HCT116 (cell line): ENCODE measurements around the gene TK2. TPM values are rescaled to one million over a fixed set of nuclear protein-coding genes. Genes with fewer than 3 reads are reported as not detected.

Experiments used
- ATAC-seq: fragments of 200-7000 bp; cut with Tn5 transposase; 2 replicates; pipeline ENCODE4 v1.9.1; 2020; ENCODE audit warnings: mild to moderate bottlenecking, moderate library complexity
- BruUV-seq: library from RNA; stranded (reverse); fragments of 400-500 nt; replicated peaks from 2 replicates; lab custom pipeline; 2021; lab: Mats Ljungman, UMichigan
- CTCF ChIA-PET: fragments of 300-600 bp; sonication (Branson Sonifier 250); formaldehyde crosslinking; loops from one replicate; lab custom pipeline; 2021; ENCODE audit warnings: antibody characterized with exemption; lab: Charles Lee
- POLR2A ChIA-PET: fragments of 300-600, 350-600 bp; sonication (Branson Sonifier 250); formaldehyde crosslinking; loops from one replicate; lab custom pipeline; 2021; ENCODE audit warnings: antibody characterized with exemption; lab: Charles Lee
- RAD21 ChIA-PET, 2 experiments: fragments of 300-600 bp; sonication (Branson Sonifier 250); formaldehyde crosslinking; loops; one replicate each; lab custom pipeline; 2023; ENCODE audit warnings: low total read pairs in 2 of 2; ENCODE audit not compliant: uncharacterized antibody in 2 of 2, unreplicated experiment in 2 of 2, low non-redundant PET in 1 of 2; lab: Charles Lee
- DNase-seq: peaks from one replicate; pipeline ENCODE4 v3.0.0-alpha.2; 2010; ENCODE audit warnings: low read depth, low spot score
- H2AFZ ChIP-seq: fragments of 200-600 bp; shearing (Covaris generic), sonication (generic); 2 replicates; pipeline ENCODE4 v1.6.1; 2017; ENCODE audit warnings: low read depth, mixed run types, mixed read lengths, antibody characterized with exemption, low read length; ENCODE audit not compliant: poor library complexity, severe bottlenecking
- H3K27ac ChIP-seq: 2 replicates; pipeline ENCODE4 v1.5.1; 2012; ENCODE audit warnings: low read depth, low read length
- H3K27me3 ChIP-seq: fragments of 200-600 bp; sonication (generic); 2 replicates; pipeline ENCODE4 v1.6.1; 2016; ENCODE audit warnings: mixed run types, low read length, mixed read lengths; ENCODE audit not compliant: insufficient read depth
- H3K36me3 ChIP-seq, 2 experiments: fragments of 200-500 bp in 1 of 2; fragments of 200-600 bp in 1 of 2; sonication (Bioruptor generic) in 1 of 2; sonication (generic) in 1 of 2; 2 replicates each; pipeline versions ENCODE4 v1.5.1 to v1.6.1; 2014 to 2016; ENCODE audit warnings: low read length in 2 of 2, inconsistent platforms in 1 of 2, mixed read lengths in 1 of 2, mixed run types in 1 of 2; ENCODE audit not compliant: insufficient read depth in 2 of 2, control insufficient read depth in 1 of 2
- H3K4me1 ChIP-seq, 2 experiments: fragments of 200-600 bp in 1 of 2; sonication (generic) in 1 of 2; 2 replicates each; pipeline versions ENCODE4 v1.5.1 to v1.6.1; 2012 to 2017; ENCODE audit warnings: low read length in 2 of 2, inconsistent platforms in 1 of 2, mild to moderate bottlenecking in 1 of 2, mixed read lengths in 1 of 2, mixed run types in 1 of 2, moderate library complexity in 1 of 2; ENCODE audit not compliant: insufficient read depth in 2 of 2, control insufficient read depth in 1 of 2
- H3K4me2 ChIP-seq: fragments of 200-600 bp; sonication (generic); 2 replicates; pipeline ENCODE4 v1.6.1; 2017; ENCODE audit warnings: mixed run types, low read length, mixed read lengths
- H3K4me3 ChIP-seq, 2 experiments: fragments of 200-600 bp in 1 of 2; sonication (generic) in 1 of 2; replicated peaks in 1 of 2; 2 replicates each; pipeline ENCODE4 v1.5.1; 2011 to 2016; ENCODE audit warnings: low read length in 2 of 2, control low read depth in 1 of 2, low read depth in 1 of 2, mild to moderate bottlenecking in 1 of 2, mixed read lengths in 1 of 2, mixed run types in 1 of 2
- H3K79me2 ChIP-seq: fragments of 200-600 bp; sonication (generic); 2 replicates; pipeline ENCODE4 v1.6.1; 2017; ENCODE audit warnings: mild to moderate bottlenecking, mixed run types, low read length, moderate library complexity, mixed read lengths; ENCODE audit not compliant: insufficient read depth
- H3K9ac ChIP-seq: fragments of 200-600 bp; sonication (generic); 2 replicates; pipeline ENCODE4 v1.6.1; 2016; ENCODE audit warnings: low read length, mixed read lengths
- H3K9me2 ChIP-seq: fragments of 200-600 bp; sonication (generic), shearing (Covaris generic); 2 replicates; pipeline ENCODE4 v1.6.1; 2017; ENCODE audit warnings: mixed run types, mild to moderate bottlenecking, moderate library complexity; ENCODE audit not compliant: insufficient read depth
- H3K9me3 ChIP-seq, 2 experiments: fragments of 200-500 bp in 1 of 2; fragments of 200-600 bp in 1 of 2; sonication (Bioruptor generic) in 1 of 2; sonication (generic) in 1 of 2; 2 replicates each; pipeline ENCODE4 v1.6.1; 2014 to 2017; ENCODE audit warnings: low read length in 2 of 2, mixed read lengths in 2 of 2, inconsistent platforms in 1 of 2, low read depth in 1 of 2, mild to moderate bottlenecking in 1 of 2, mixed run types in 1 of 2, moderate library complexity in 1 of 2; ENCODE audit not compliant: control insufficient read depth in 1 of 2, insufficient read depth in 1 of 2
- H4K20me1 ChIP-seq: fragments of 200-600 bp; sonication (generic), shearing (Covaris generic); 2 replicates; pipeline ENCODE4 v1.6.1; 2017; ENCODE audit warnings: mixed run types, mild to moderate bottlenecking, moderate library complexity; ENCODE audit not compliant: insufficient read depth
- CEBPB ChIP-seq: IDR thresholded peaks from 2 replicates; pipeline ENCODE4 v1.6.1; 2012; ENCODE audit warnings: low read depth
- EGR1 ChIP-seq: IDR thresholded peaks from 2 replicates; pipeline ENCODE4 v1.6.1; 2012; ENCODE audit warnings: low read depth
- EZH2 ChIP-seq: fragments of 200-600 bp; sonication (generic); IDR thresholded peaks from 2 replicates; pipeline ENCODE4 v1.6.1; 2017; ENCODE audit warnings: antibody characterized with exemption, mixed run types
- EZH2phosphoT487 ChIP-seq: fragments of 200-600 bp; IDR thresholded peaks from 2 replicates; pipeline ENCODE4 v1.6.1; 2018; ENCODE audit warnings: antibody characterized with exemption, borderline replicate concordance
- FOSL1 ChIP-seq: IDR thresholded peaks from 2 replicates; pipeline ENCODE4 v1.6.1; 2012; ENCODE audit warnings: low read depth
- POLR2A ChIP-seq: IDR thresholded peaks from 2 replicates; pipeline ENCODE4 v1.7.0; 2011; ENCODE audit warnings: borderline replicate concordance; ENCODE audit not compliant: insufficient read depth, insufficient read length; ENCODE audit errors: extremely low read depth
- POLR2AphosphoS5 ChIP-seq: IDR thresholded peaks from 2 replicates; pipeline ENCODE4 v1.6.1; 2011; ENCODE audit warnings: mild to moderate bottlenecking, low read depth, low read length, moderate library complexity
- RAD21 ChIP-seq: IDR thresholded peaks from 2 replicates; pipeline ENCODE4 v1.6.1; 2012; ENCODE audit warnings: low read depth, mild to moderate bottlenecking
- SIN3A ChIP-seq: IDR thresholded peaks from 2 replicates; pipeline ENCODE4 v1.6.1; 2012; ENCODE audit warnings: low read depth
- TCF7L2 ChIP-seq: IDR thresholded peaks from 2 replicates; pipeline ENCODE4 v1.7.0; 2011; ENCODE audit warnings: borderline replicate concordance, inconsistent platforms; ENCODE audit not compliant: insufficient read depth, insufficient read length; ENCODE audit errors: extremely low read depth
- YY1 ChIP-seq: IDR thresholded peaks from 2 replicates; pipeline ENCODE4 v1.6.1; 2011; ENCODE audit warnings: low read length, low read depth, moderate library complexity, mild to moderate bottlenecking; ENCODE audit not compliant: insufficient replicate concordance; ENCODE audit errors: extremely low read depth
- ZFX ChIP-seq: fragments of 450-650 bp; IDR thresholded peaks from 2 replicates; pipeline ENCODE4 v1.6.1; 2017
- ZNF274 ChIP-seq: fragments of 200-500 bp; sonication (Bioruptor generic); IDR thresholded peaks from 2 replicates; pipeline ENCODE4 v1.6.1; 2014; ENCODE audit warnings: mild to moderate bottlenecking, low read depth, low read length, inconsistent platforms
- intact Hi-C: fragments of 100-400 bp; cut with micrococcal nuclease; formaldehyde crosslinking; loops from 2 replicates; pipeline ENCODE4 v1.10.0; 2022
- total RNA-seq: library from RNA; stranded (reverse); gene quantifications from one replicate; pipeline ENCODE4 v1.2.1, GENCODE V29; 2021; ENCODE audit not compliant: unreplicated experiment
- TF ChIP-seq, protein P1 (sequence below), 3 experiments: fragments of 200-600 bp in 1 of 3; sonication (generic) in 1 of 3; IDR thresholded peaks in 2 of 3; conservative IDR thresholded peaks in 1 of 3; 2 replicates each; pipeline ENCODE4 v1.5.1; 2012 to 2017; ENCODE audit warnings: low read depth in 2 of 3, low read length in 2 of 3, antibody characterized with exemption in 1 of 3, borderline replicate concordance in 1 of 3, control low read depth in 1 of 3, mild to moderate bottlenecking in 1 of 3, mixed read lengths in 1 of 3, mixed run types in 1 of 3, moderate library complexity in 1 of 3; ENCODE audit not compliant: insufficient read depth in 1 of 3
- TF ChIP-seq, protein P2 (sequence below): IDR thresholded peaks from 2 replicates; pipeline ENCODE4 v1.6.1; 2012
- TF ChIP-seq, protein P3 (sequence below): IDR thresholded peaks from 2 replicates; pipeline ENCODE4 v1.6.1; 2012
- TF ChIP-seq, protein P4 (sequence below): IDR thresholded peaks from 2 replicates; pipeline ENCODE4 v1.6.1; 2012; ENCODE audit warnings: low read depth
- TF ChIP-seq, protein P5 (sequence below): IDR thresholded peaks from 2 replicates; pipeline ENCODE4 v1.6.1; 2011; ENCODE audit warnings: mild to moderate bottlenecking, low read length, moderate library complexity; ENCODE audit not compliant: insufficient replicate concordance; ENCODE audit errors: extremely low read depth

The TK2 gene
- total RNA-seq, 1 experiment from 2014 or later: 15.4 TPM

DNA sequence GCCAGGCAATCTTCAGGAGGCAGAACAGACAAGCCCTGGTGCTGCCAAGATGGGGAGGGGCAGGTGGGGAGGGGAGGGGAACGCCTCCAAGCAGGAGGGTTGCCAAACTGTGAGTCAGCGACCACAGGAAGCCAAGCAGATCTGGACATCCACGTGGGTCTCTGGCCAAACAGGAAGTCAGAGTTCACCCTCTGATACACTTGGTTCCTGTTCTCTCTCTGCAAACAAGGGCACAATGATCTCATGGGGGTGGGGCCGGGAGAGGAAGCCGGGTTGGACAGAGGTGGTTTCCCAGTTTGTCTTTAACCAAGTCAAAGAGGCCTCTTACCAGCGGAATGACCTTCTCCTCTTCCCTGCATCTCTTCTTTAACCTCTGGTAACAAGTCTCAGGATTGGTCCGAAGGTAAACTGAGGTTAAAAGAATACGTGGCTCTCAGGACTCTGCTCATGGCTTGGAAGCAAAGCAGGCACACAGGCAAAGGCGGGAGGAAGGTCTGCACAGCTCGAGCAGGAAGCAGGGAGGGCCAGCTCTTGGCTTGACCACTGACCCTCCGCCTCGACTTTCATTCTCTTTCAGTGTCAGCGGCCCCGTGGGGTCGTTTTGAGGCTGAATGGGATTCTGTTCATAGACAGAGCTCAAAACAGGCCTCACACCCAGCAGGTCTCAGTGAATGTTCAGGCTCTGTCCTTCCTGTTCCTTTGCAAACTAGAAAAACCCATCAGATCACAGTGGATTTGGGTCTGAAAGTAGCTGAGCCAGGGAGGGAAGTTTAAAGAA, 32.9 kb downstream of the TK2 start:
- no peaks in the 10 kb centered on the region for H3K9me3 ChIP-seq
- peak; percentile 94 for DNase-seq
- no peaks in the 10 kb centered on the region for H3K79me2 ChIP-seq
- ChIA-PET POLR2A (no interaction called here), RAD21 (no interaction called here), CTCF (interaction anchor here (1.0 kb wide), 1 partner anchor 92 kb away, joined by 3 read pairs; no protein-coding TSS in a partner anchor)
- no peaks in the 10 kb centered on the region for H3K9me2 ChIP-seq
- peak; percentile 91 for ATAC-seq
- no peaks in the 10 kb centered on the region for H3K36me3 ChIP-seq
- H3K27ac ChIP-seq: peak overlapping the region; percentile 78
- peak overlapping the region; percentile 67 for H3K4me2 ChIP-seq
- TSS peak; percentile 99 for BruUV-seq
- peaks cover 55 to 70% of the 10 kb centered on the region in 2 experiments for H3K4me1 ChIP-seq
- no peaks in the 10 kb centered on the region for H3K27me3 ChIP-seq
- H2AFZ ChIP-seq: no peak overlapping the region
- peak overlapping the region; percentile 52 for H3K9ac ChIP-seq
- no peaks in the 10 kb centered on the region for H4K20me1 ChIP-seq
- H3K4me3 ChIP-seq: peak overlapping the region; percentile 30 to 33
- intact Hi-C loops: loop anchor here (1.0 kb wide), 1 partner anchor 111 kb away; no protein-coding TSS in a partner anchor
- TF ChIP-seq SIN3A: 0 out of 2 replicates have a peak, but pooled peaks have one; percentile 73
- TF ChIP-seq ZNF274: no peak
- peak; percentile 55 for TF ChIP-seq YY1
- no peak for TF ChIP-seq ZFX
- no peak for TF ChIP-seq EGR1
- TF ChIP-seq, protein P1, sequence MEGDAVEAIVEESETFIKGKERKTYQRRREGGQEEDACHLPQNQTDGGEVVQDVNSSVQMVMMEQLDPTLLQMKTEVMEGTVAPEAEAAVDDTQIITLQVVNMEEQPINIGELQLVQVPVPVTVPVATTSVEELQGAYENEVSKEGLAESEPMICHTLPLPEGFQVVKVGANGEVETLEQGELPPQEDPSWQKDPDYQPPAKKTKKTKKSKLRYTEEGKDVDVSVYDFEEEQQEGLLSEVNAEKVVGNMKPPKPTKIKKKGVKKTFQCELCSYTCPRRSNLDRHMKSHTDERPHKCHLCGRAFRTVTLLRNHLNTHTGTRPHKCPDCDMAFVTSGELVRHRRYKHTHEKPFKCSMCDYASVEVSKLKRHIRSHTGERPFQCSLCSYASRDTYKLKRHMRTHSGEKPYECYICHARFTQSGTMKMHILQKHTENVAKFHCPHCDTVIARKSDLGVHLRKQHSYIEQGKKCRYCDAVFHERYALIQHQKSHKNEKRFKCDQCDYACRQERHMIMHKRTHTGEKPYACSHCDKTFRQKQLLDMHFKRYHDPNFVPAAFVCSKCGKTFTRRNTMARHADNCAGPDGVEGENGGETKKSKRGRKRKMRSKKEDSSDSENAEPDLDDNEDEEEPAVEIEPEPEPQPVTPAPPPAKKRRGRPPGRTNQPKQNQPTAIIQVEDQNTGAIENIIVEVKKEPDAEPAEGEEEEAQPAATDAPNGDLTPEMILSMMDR (IDR thresholded peaks at IDR 0.05 in 2 of 3, conservative IDR thresholded peaks at IDR 0.05 in 1 of 3; ENCODE audit: borderline replicate concordance in 1 of 3, insufficient read depth in 1 of 3, low read depth in 2 of 3, low read length in 2 of 3): no peak
- TF ChIP-seq EZH2phosphoT487: no peak
- TF ChIP-seq, protein P2, sequence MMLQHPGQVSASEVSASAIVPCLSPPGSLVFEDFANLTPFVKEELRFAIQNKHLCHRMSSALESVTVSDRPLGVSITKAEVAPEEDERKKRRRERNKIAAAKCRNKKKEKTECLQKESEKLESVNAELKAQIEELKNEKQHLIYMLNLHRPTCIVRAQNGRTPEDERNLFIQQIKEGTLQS: no peak
- peak; percentile 82 for TF ChIP-seq FOSL1
- TF ChIP-seq, protein P3, sequence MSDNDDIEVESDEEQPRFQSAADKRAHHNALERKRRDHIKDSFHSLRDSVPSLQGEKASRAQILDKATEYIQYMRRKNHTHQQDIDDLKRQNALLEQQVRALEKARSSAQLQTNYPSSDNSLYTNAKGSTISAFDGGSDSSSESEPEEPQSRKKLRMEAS: peak; percentile 97
- TF ChIP-seq POLR2AphosphoS5: peak; percentile 77
- no peak for TF ChIP-seq RAD21
- TF ChIP-seq TCF7L2: no peak
- TF ChIP-seq CEBPB: no peak
- TF ChIP-seq POLR2A: no peak
- TF ChIP-seq EZH2: no peak
- TF ChIP-seq, protein P4, sequence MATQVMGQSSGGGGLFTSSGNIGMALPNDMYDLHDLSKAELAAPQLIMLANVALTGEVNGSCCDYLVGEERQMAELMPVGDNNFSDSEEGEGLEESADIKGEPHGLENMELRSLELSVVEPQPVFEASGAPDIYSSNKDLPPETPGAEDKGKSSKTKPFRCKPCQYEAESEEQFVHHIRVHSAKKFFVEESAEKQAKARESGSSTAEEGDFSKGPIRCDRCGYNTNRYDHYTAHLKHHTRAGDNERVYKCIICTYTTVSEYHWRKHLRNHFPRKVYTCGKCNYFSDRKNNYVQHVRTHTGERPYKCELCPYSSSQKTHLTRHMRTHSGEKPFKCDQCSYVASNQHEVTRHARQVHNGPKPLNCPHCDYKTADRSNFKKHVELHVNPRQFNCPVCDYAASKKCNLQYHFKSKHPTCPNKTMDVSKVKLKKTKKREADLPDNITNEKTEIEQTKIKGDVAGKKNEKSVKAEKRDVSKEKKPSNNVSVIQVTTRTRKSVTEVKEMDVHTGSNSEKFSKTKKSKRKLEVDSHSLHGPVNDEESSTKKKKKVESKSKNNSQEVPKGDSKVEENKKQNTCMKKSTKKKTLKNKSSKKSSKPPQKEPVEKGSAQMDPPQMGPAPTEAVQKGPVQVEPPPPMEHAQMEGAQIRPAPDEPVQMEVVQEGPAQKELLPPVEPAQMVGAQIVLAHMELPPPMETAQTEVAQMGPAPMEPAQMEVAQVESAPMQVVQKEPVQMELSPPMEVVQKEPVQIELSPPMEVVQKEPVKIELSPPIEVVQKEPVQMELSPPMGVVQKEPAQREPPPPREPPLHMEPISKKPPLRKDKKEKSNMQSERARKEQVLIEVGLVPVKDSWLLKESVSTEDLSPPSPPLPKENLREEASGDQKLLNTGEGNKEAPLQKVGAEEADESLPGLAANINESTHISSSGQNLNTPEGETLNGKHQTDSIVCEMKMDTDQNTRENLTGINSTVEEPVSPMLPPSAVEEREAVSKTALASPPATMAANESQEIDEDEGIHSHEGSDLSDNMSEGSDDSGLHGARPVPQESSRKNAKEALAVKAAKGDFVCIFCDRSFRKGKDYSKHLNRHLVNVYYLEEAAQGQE: no peak
- TF ChIP-seq, protein P5, sequence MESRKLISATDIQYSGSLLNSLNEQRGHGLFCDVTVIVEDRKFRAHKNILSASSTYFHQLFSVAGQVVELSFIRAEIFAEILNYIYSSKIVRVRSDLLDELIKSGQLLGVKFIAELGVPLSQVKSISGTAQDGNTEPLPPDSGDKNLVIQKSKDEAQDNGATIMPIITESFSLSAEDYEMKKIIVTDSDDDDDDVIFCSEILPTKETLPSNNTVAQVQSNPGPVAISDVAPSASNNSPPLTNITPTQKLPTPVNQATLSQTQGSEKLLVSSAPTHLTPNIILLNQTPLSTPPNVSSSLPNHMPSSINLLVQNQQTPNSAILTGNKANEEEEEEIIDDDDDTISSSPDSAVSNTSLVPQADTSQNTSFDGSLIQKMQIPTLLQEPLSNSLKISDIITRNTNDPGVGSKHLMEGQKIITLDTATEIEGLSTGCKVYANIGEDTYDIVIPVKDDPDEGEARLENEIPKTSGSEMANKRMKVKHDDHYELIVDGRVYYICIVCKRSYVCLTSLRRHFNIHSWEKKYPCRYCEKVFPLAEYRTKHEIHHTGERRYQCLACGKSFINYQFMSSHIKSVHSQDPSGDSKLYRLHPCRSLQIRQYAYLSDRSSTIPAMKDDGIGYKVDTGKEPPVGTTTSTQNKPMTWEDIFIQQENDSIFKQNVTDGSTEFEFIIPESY: peak; percentile 9
